ENCODE results near the gene CYP4F22.

DNA sequence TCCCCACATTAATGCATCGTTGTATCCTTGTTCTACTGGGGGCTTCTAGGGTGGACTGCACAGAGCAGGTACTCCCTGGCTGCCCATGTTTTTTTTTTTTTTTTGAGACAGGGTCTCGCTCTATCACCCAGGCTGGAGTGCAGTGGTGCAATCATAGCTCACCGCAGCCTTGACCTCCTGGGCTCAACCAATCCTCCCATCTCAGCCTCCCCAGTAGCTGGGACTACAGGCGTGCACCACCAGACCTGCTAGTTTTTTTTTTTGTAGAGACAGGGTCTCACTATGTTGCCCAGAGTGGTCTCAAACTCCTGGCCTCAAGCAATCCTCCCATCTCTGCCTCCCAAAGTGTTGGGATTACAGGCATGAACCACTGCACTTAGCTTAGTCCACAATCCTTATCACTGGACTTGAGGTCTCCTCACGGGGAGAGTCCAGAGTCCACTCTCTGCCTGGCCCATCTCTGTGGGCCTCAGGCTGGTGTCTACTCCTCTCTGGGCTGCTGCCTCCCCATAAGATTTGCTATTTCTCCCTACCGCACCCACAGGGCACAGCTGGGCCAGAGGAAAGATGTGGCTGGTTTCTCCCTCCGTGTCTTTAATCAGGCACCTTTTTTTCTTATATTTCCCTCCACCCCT is 56.3 kb downstream of the CYP4F22 start:
- TF ChIP-seq, protein P1, sequence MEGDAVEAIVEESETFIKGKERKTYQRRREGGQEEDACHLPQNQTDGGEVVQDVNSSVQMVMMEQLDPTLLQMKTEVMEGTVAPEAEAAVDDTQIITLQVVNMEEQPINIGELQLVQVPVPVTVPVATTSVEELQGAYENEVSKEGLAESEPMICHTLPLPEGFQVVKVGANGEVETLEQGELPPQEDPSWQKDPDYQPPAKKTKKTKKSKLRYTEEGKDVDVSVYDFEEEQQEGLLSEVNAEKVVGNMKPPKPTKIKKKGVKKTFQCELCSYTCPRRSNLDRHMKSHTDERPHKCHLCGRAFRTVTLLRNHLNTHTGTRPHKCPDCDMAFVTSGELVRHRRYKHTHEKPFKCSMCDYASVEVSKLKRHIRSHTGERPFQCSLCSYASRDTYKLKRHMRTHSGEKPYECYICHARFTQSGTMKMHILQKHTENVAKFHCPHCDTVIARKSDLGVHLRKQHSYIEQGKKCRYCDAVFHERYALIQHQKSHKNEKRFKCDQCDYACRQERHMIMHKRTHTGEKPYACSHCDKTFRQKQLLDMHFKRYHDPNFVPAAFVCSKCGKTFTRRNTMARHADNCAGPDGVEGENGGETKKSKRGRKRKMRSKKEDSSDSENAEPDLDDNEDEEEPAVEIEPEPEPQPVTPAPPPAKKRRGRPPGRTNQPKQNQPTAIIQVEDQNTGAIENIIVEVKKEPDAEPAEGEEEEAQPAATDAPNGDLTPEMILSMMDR (IDR thresholded peaks at IDR 0.05), result no peak
- TF ChIP-seq POLR2A (IDR thresholded peaks at IDR 0.05), result no peak
